ENCODE measurements around the gene CCDC88C.

The CCDC88C gene

GRCh38 chr14:91454155-91454554, 36.5 kb upstream of the CCDC88C start:
- TF ChIP-seq CTCF (IDR thresholded peaks at IDR 0.05): no peak

GRCh38 chr14:91453744-91454143, 36.1 kb upstream of the CCDC88C start:
- TF ChIP-seq CTCF (IDR thresholded peaks at IDR 0.05): no peak

GRCh38 chr14:91444335-91445020, 26.9 kb upstream of the CCDC88C start:
- no peak for TF ChIP-seq CTCF (IDR thresholded peaks at IDR 0.05)

- TF ChIP-seq CTCF (IDR thresholded peaks at IDR 0.05): no peak
These were observed 21.7 kb upstream of the CCDC88C start for GRCh38 chr14:91439345-91439744.

GRCh38 chr14:91438845-91439244, 21.2 kb upstream of the CCDC88C start:
- no peak for TF ChIP-seq CTCF (IDR thresholded peaks at IDR 0.05)

GRCh38 chr14:91429385-91429784, 11.8 kb upstream of the CCDC88C start:
- no peak for TF ChIP-seq CTCF (IDR thresholded peaks at IDR 0.05)

GRCh38 chr14:91424813-91425530, 7.4 kb upstream of the CCDC88C start:
- TF ChIP-seq CTCF (IDR thresholded peaks at IDR 0.05): no peak

Data from LNCAP (cell line).